Upper lobe of left lung (tissue), 6 donors: Measurements from ENCODE around the gene CCDC88B. TPM values are rescaled to one million over a fixed set of nuclear protein-coding genes. Genes with fewer than 3 reads are reported as not detected.
A peak's percentile ranks its signal among the peaks of the same experiment; 100 is the strongest.

ENCODE experiments used
- ATAC-seq, 2 donors: fragments of 200-7000 bp; cut with Tn5 transposase; one replicate each; pipeline ENCODE4 v1.9.1; 2022; ENCODE audit warnings: mild to moderate bottlenecking in 2 of 2, moderate library complexity in 2 of 2; ENCODE audit not compliant: low FRiP score in 2 of 2
- DNase-seq, 2 donors: peaks; one replicate each; pipeline ENCODE4 v3.0.0-alpha.2; 2019 to 2020
- H3K27ac ChIP-seq, 4 donors: fragments of 200-600 bp; sonication (generic); one replicate each; pipeline ENCODE4 v1.5.1; 2016 to 2019
- H3K27me3 ChIP-seq, 4 donors: fragments of 200-600 bp; sonication (generic); one replicate each; pipeline ENCODE4 v1.5.1; 2017 to 2019
- H3K36me3 ChIP-seq, 4 donors: fragments of 200-600 bp; sonication (generic); one replicate each; pipeline ENCODE4 v1.5.1; 2016 to 2019
- H3K4me1 ChIP-seq, 4 donors: fragments of 200-600 bp; sonication (generic); one replicate each; pipeline ENCODE4 v1.5.1; 2018 to 2019
- H3K4me3 ChIP-seq, 4 donors: fragments of 200-600 bp; sonication (generic); one replicate each; pipeline ENCODE4 v1.5.1; 2017 to 2019; ENCODE audit warnings: mild to moderate bottlenecking in 2 of 4, moderate library complexity in 1 of 4
- H3K9me3 ChIP-seq, 4 donors: fragments of 200-600 bp; sonication (generic); one replicate each; pipeline ENCODE4 v1.5.1; 2018 to 2019
- EP300 ChIP-seq, 4 donors: sonication (generic); formaldehyde crosslinking; IDR thresholded peaks; one replicate each; pipeline ENCODE4 v1.5.1; 2017; ENCODE audit warnings: antibody characterized with exemption in 4 of 4, control low read depth in 2 of 4
- POLR2A ChIP-seq, 4 donors: fragments of 450-650 bp; IDR thresholded peaks; one replicate each; pipeline ENCODE4 v1.5.1; 2016 to 2017; ENCODE audit warnings: antibody characterized with exemption in 4 of 4, mild to moderate bottlenecking in 2 of 4
- POLR2AphosphoS5 ChIP-seq, 2 donors: sonication (generic); formaldehyde crosslinking; IDR thresholded peaks; one replicate each; pipeline ENCODE4 v1.5.1; 2017; ENCODE audit warnings: antibody characterized with exemption in 2 of 2
- WGBS, 2 donors: methylation state at CpG; one replicate each; pipeline ENCODE4 v1.1.5; 2017 to 2018; 5-methylcytosine and 5-hydroxymethylcytosine counted together
- total RNA-seq, 6 donors: library from RNA; depleted of rRNA in 4 of 6; stranded (reverse); fragments of >200 nt in 4 of 6; gene quantifications; one replicate each; pipeline versions ENCODE4 v1.1.0 to v1.2.1, GENCODE V29; 2016 to 2021
- TF ChIP-seq, protein P1 (sequence below), 6 experiments: fragments of 450-650 bp in 4 of 6; fragments of 200-600 bp in 2 of 6; sonication (generic) in 2 of 6; IDR thresholded peaks; one replicate each; pipeline ENCODE4 v1.5.1; 2016 to 2019; ENCODE audit warnings: antibody characterized with exemption in 6 of 6
- donor health status: DM: no; HTN: no; CAD: no; lungs with moderate emphysema.
- donor health status: DM: no; HTN: yes; CAD: no; lungs with severe emphysema.

The CCDC88B gene
- total RNA-seq, 6 donors from 2014 or later, result 12.6 to 138 (median 37.2) TPM

DNA sequence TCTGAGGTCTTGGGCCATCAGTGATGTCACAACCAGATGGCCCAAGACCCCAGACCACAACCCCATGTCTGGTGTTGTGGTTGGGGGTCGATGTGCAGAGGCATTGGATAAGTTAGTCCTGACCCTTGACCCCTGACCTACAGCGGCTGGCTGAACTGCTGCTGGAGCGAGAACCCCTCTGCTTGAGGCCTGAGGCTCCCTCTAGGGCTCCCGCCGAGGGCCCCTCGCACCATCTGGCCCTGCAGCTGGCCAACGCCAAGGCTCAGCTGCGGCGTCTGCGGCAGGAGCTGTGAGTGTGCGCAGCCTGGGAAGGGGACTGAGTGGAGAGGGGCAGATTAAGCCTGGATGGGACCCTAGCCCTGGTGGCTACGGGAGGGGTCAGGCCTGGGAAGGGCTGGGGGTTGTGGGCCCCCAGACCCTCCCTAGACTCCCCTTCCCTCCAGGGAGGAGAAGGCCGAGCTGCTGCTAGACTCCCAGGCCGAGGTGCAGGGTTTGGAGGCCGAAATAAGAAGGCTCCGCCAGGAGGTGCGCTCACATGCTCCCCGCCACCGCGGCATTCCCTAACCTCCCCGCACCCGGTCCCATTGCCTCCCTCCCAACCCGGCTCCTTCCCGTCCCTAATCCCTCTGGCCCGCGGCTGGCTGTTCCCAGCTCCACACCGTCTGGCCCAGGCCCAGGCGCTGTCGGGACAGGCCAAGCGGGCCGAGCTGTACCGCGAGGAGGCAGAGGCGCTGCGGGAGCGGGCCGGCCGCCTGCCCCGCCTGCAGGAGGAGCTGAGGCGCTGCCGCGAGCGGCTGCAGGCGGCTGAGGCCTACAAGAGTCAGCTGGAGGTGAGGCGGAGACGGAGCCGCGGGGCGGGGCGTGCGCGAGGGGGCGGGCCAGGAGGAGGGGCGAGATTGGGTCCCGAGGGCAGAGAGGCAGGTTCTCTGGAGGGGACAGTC, 2.1 kb downstream of the CCDC88B start:
- DNase-seq (peak; percentile 94 to 99), ATAC-seq (peak; percentile 90 to 94)
- Histone ChIP-seq H3K4me3 (peak overlapping the region in 3 of 4 donors; percentile 36 to 42 (median 39)), H3K4me1 (peaks cover 12 to 34% (median 27%) of the 10 kb centered on the region in 4 donors), H3K27me3 (no peaks in the 10 kb centered on the region), H3K9me3 (no peaks in the 10 kb centered on the region), H3K36me3 (no peaks in the 10 kb centered on the region), H3K27ac (peak overlapping the region; percentile 50 to 82 (median 71))
- WGBS, 2 donors, result 22 to 55% methylated on average over 22 to 54 of the region's 55 CpGs
- TF ChIP-seq EP300 (IDR thresholded peaks at IDR 0.05) (no peak), POLR2A (IDR thresholded peaks at IDR 0.05) (peak in 2 of 4 donors; percentile 15 to 68), POLR2AphosphoS5 (IDR thresholded peaks at IDR 0.05) (peak; percentile 51 to 76)
- TF ChIP-seq, protein P1, sequence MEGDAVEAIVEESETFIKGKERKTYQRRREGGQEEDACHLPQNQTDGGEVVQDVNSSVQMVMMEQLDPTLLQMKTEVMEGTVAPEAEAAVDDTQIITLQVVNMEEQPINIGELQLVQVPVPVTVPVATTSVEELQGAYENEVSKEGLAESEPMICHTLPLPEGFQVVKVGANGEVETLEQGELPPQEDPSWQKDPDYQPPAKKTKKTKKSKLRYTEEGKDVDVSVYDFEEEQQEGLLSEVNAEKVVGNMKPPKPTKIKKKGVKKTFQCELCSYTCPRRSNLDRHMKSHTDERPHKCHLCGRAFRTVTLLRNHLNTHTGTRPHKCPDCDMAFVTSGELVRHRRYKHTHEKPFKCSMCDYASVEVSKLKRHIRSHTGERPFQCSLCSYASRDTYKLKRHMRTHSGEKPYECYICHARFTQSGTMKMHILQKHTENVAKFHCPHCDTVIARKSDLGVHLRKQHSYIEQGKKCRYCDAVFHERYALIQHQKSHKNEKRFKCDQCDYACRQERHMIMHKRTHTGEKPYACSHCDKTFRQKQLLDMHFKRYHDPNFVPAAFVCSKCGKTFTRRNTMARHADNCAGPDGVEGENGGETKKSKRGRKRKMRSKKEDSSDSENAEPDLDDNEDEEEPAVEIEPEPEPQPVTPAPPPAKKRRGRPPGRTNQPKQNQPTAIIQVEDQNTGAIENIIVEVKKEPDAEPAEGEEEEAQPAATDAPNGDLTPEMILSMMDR (IDR thresholded peaks at IDR 0.05), result peak; percentile 36 to 82 (median 68)

DNA sequence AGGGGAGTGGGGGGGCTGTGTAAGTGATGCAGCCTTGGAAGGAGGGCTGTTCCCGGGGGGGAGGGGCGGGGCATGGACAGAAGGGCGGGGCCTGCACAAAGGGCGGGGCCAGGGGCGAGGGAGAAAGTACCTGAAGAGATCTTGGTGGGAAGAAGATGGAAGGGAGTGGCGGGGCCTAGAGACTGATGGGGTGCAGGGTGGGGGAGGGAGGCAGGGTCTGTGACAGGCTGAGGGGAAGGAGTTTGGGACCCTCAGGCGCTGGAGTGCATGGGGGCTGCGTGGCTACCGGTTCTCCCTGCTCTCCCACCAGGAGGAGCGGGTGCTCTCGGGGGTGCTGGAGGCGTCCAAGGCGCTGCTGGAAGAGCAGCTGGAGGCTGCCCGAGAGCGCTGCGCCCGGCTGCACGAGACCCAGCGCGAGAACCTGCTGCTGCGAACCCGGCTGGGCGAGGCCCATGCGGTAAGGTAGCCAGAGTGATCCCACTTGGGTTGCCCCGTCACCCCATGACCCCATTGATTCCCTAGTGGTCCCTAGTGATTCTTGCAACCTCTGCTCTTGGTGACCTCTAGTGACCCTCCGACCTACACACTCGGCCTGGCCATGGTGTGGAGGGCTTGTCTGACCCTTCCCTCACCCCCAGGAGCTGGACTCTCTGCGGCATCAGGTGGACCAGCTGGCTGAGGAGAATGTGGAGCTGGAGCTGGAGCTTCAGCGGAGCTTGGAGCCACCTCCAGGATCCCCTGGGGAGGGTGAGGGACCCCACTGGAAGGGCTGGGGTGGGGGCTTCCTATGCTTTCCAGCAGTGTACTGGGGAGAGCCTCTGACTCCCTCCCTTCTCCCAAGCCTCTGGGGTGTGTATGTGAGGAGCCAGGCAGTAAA, 3.1 kb downstream of the CCDC88B start:
- no peaks in the 10 kb centered on the region for H3K27me3 ChIP-seq
- peaks cover 12 to 34% (median 27%) of the 10 kb centered on the region in 4 donors for H3K4me1 ChIP-seq
- H3K9me3 ChIP-seq, result no peaks in the 10 kb centered on the region
- ATAC-seq, result no peak
- H3K4me3 ChIP-seq, result peak overlapping the region in 3 of 4 donors; percentile 36 to 42 (median 39)
- H3K36me3 ChIP-seq, result no peaks in the 10 kb centered on the region
- peak overlapping the region in 3 of 4 donors; percentile 50 to 82 (median 65) for H3K27ac ChIP-seq
- TF ChIP-seq POLR2AphosphoS5 (IDR thresholded peaks at IDR 0.05), result no peak
- TF ChIP-seq POLR2A (IDR thresholded peaks at IDR 0.05), result no peak
- TF ChIP-seq, protein P1 (IDR thresholded peaks at IDR 0.05), result no peak
- no peak for TF ChIP-seq EP300 (IDR thresholded peaks at IDR 0.05)
- 53 to 79% methylated on average over 16 to 17 of the region's 29 CpGs for WGBS, 2 donors
- DNase-seq, result peak in 1 of 2 donors; percentile 83

- peaks cover 12 to 34% (median 27%) of the 10 kb centered on the region in 4 donors for H3K4me1 ChIP-seq
- no peak overlapping the region for H3K4me3 ChIP-seq
- no peaks in the 10 kb centered on the region for H3K36me3 ChIP-seq
- H3K9me3 ChIP-seq, result no peaks in the 10 kb centered on the region
- 78 to 79% methylated on average over 7 to 17 of the region's 18 CpGs for WGBS, 2 donors
- no peaks in the 10 kb centered on the region for H3K27me3 ChIP-seq
- TF ChIP-seq, protein P1 (IDR thresholded peaks at IDR 0.05), result peak in 3 of 6 experiments; percentile 5 to 40 (median 26)
- no peak for TF ChIP-seq POLR2A (IDR thresholded peaks at IDR 0.05)
- TF ChIP-seq EP300 (IDR thresholded peaks at IDR 0.05), result no peak
- no peak for TF ChIP-seq POLR2AphosphoS5 (IDR thresholded peaks at IDR 0.05)
- ATAC-seq, result no peak
- DNase-seq, result peak in 1 of 2 donors; percentile 29
- H3K27ac ChIP-seq, result no peak overlapping the region
These were observed 4.0 kb downstream of the CCDC88B start for GRCh38 chr11:64343767-64344559.

GRCh38 chr11:64344787-64345186, 4.8 kb downstream of the CCDC88B start:
- no peak overlapping the region for H3K27ac ChIP-seq
- peak in 1 of 2 donors; percentile 79 for DNase-seq
- peaks cover 12 to 31% (median 24%) of the 10 kb centered on the region in 4 donors for H3K4me1 ChIP-seq
- H3K36me3 ChIP-seq, result no peaks in the 10 kb centered on the region
- no peaks in the 10 kb centered on the region for H3K27me3 ChIP-seq
- H3K9me3 ChIP-seq, result no peaks in the 10 kb centered on the region
- no peak for ATAC-seq
- WGBS, 2 donors, result 95 to 96% methylated on average over 28 of the region's 28 CpGs
- TF ChIP-seq POLR2A (IDR thresholded peaks at IDR 0.05), result no peak
- TF ChIP-seq POLR2AphosphoS5 (IDR thresholded peaks at IDR 0.05), result no peak
- TF ChIP-seq EP300 (IDR thresholded peaks at IDR 0.05), result no peak
- TF ChIP-seq, protein P1 (IDR thresholded peaks at IDR 0.05), result no peak
- H3K4me3 ChIP-seq, result no peak overlapping the region
